ENCODE measurements around the gene GJA9.
"Not testable (repeated sequence)": the region's sequence is repeated elsewhere in the genome, so short reads cannot be mapped to it uniquely, and the experiment has no call there.

Gene GJA9

GRCh38 chr1:38919130-38919529 lies 37.7 kb upstream of the GJA9 start:
- H3K4me3 ChIP-seq (ENCODE audit: low read depth, low read length) = no peak overlapping the region
- H3K36me3 ChIP-seq (replicated peaks) = no peaks in the 10 kb centered on the region
- H3K27me3 ChIP-seq (replicated peaks) = no peaks in the 10 kb centered on the region
- in situ Hi-C loops (cut with HindIII; ENCODE audit: low pct_ligation_motif_present, low sequenced_read_pairs) = no loop called here
- DNase-seq = no peak
- no peak overlapping the region for H3K27ac ChIP-seq
- TF ChIP-seq CTCF (IDR thresholded peaks at IDR 0.05; ENCODE audit: low read depth, low read length, missing control alignments) = no peak

- H3K4me3 ChIP-seq (ENCODE audit: low read depth, low read length) = no peak overlapping the region
- in situ Hi-C loops (cut with HindIII; ENCODE audit: low pct_ligation_motif_present, low sequenced_read_pairs) = no loop called here
- DNase-seq = no peak
- no peaks in the 10 kb centered on the region for H3K27me3 ChIP-seq (replicated peaks)
- no peaks in the 10 kb centered on the region for H3K36me3 ChIP-seq (replicated peaks)
- no peak for TF ChIP-seq CTCF (IDR thresholded peaks at IDR 0.05; ENCODE audit: low read depth, low read length, missing control alignments)
- H3K27ac ChIP-seq = no peak overlapping the region
Observed at GRCh38 chr1:38918568-38918967, 37.2 kb upstream of the GJA9 start.

GRCh38 chr1:38917772-38918171 lies 36.4 kb upstream of the GJA9 start:
- no peak overlapping the region for H3K27ac ChIP-seq
- H3K4me3 ChIP-seq (ENCODE audit: low read depth, low read length) = no peak overlapping the region
- DNase-seq = no peak
- no peaks in the 10 kb centered on the region for H3K27me3 ChIP-seq (replicated peaks)
- TF ChIP-seq CTCF (IDR thresholded peaks at IDR 0.05; ENCODE audit: low read depth, low read length, missing control alignments) = no peak
- in situ Hi-C loops (cut with HindIII; ENCODE audit: low pct_ligation_motif_present, low sequenced_read_pairs) = no loop called here
- H3K36me3 ChIP-seq (replicated peaks) = no peaks in the 10 kb centered on the region

DNA sequence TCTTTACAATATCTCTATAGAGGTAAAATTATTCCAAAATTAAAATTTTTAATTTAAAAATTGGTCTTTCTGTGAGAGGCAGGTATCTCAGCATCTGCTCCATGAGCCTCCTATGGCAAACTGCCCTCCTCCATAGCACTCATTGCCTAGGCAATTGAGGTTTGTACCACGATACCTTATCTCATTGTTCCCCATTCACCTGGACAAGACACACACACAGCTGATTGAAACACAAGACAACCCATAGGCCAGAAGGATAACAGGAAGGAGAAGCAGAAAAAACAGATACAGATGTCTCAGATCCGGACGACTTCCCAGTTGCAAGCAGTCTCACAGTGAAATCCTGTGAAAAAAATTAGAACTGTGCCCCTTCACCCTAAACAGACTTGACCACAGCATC lies 36.0 kb upstream of the GJA9 start:
- no peak overlapping the region for H3K4me3 ChIP-seq (ENCODE audit: low read depth, low read length)
- H3K27me3 ChIP-seq (replicated peaks) = no peaks in the 10 kb centered on the region
- in situ Hi-C loops (cut with HindIII; ENCODE audit: low pct_ligation_motif_present, low sequenced_read_pairs) = no loop called here
- no peaks in the 10 kb centered on the region for H3K36me3 ChIP-seq (replicated peaks)
- no peak for TF ChIP-seq CTCF (IDR thresholded peaks at IDR 0.05; ENCODE audit: low read depth, low read length, missing control alignments)
- no peak overlapping the region for H3K27ac ChIP-seq
- DNase-seq = no peak

GRCh38 chr1:38915352-38915948 lies 34.1 kb upstream of the GJA9 start:
- in situ Hi-C loops (cut with HindIII; ENCODE audit: low pct_ligation_motif_present, low sequenced_read_pairs) = no loop called here
- no peak overlapping the region for H3K27ac ChIP-seq
- no peak overlapping the region for H3K4me3 ChIP-seq (ENCODE audit: low read depth, low read length)
- no peaks in the 10 kb centered on the region for H3K36me3 ChIP-seq (replicated peaks)
- DNase-seq = no peak
- no peak for TF ChIP-seq CTCF (IDR thresholded peaks at IDR 0.05; ENCODE audit: low read depth, low read length, missing control alignments)
- H3K27me3 ChIP-seq (replicated peaks) = no peaks in the 10 kb centered on the region

GRCh38 chr1:38914908-38915307 lies 33.5 kb upstream of the GJA9 start:
- in situ Hi-C loops (cut with HindIII; ENCODE audit: low pct_ligation_motif_present, low sequenced_read_pairs); DNase-seq; H3K27me3 ChIP-seq (replicated peaks); H3K27ac ChIP-seq; H3K36me3 ChIP-seq (replicated peaks); H3K4me3 ChIP-seq (ENCODE audit: low read depth, low read length): not testable (repeated sequence)

All from brain microvascular endothelial cell (primary cell).